H1 (cell line): ENCODE measurements around the gene HYAL1.

ENCODE experiments used
- CREB1 ChIP-seq: IDR thresholded peaks from 2 replicates; pipeline ENCODE4 v1.6.1; 2012; ENCODE audit warnings: inconsistent platforms
- CTCF ChIP-seq, 3 experiments: IDR thresholded peaks; 1 replicate in 2 of 3; 2 replicates in 1 of 3; pipeline versions ENCODE4 v1.5.1 to v1.6.1; 2011; ENCODE audit warnings: low read length in 3 of 3, mild to moderate bottlenecking in 3 of 3, inconsistent platforms in 2 of 3, low read depth in 1 of 3, moderate library complexity in 1 of 3; ENCODE audit not compliant: insufficient read depth in 1 of 3; ENCODE audit errors: control extremely low read depth in 1 of 3
- NRF1 ChIP-seq: IDR thresholded peaks from 2 replicates; pipeline ENCODE4 v1.6.1; 2011; ENCODE audit warnings: mild to moderate bottlenecking, low read depth, low read length, improper control_type of control experiment
- SP2 ChIP-seq: IDR thresholded peaks from 2 replicates; pipeline ENCODE4 v1.6.1; 2012; ENCODE audit warnings: mild to moderate bottlenecking, low read length, inconsistent platforms
- SRF ChIP-seq: IDR thresholded peaks from 2 replicates; pipeline ENCODE4 v1.6.1; 2011; ENCODE audit warnings: mild to moderate bottlenecking, low read depth, low read length, moderate library complexity
- TAF1 ChIP-seq: IDR thresholded peaks from 2 replicates; pipeline ENCODE4 v1.6.1; 2011; ENCODE audit warnings: mild to moderate bottlenecking, low read depth, low read length
- YY1 ChIP-seq: IDR thresholded peaks from 2 replicates; pipeline ENCODE4 v1.6.1; 2011; ENCODE audit warnings: low read depth, mild to moderate bottlenecking, low read length

DNA sequence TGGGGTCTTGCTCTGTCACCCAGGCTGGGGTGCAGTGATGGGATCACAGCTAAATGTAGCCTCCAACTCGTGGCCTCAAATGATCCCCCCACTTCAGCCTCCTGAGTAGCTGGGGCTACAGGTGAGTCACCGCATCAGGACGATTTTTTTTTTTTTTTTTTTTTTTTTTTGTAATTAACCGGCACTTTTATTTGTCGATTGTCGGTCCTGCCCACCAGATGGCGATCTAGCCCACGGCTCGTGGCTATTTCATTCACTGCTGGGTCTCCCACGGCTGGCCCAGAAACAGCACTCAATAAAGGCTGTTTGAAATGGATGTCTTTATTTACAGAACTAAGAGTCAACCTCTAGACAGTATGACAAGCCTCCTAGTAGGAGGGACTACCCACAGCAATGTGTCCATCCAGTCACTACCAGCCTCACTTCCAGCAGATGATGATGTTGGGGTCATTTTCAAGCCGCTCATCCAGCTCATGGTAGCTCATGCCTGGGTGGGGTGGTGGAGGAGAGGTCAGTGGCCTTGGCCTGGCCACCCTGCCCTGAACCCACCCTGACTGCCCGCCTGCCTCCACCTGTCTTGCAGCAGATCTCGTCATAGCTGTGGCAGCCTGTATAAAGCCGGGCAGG is 43.9 kb upstream of the HYAL1 start:
- 0 out of 2 replicates have a peak, but pooled peaks have one; percentile 36 for TF ChIP-seq CREB1
- no peak for TF ChIP-seq SP2
- peak in 2 of 3 experiments; percentile 47 to 69; a peak in 3 of 4 replicates for TF ChIP-seq CTCF (IDR thresholded peaks at IDR 0.05; ENCODE audit: control extremely low read depth in 1 of 3, insufficient read depth in 1 of 3, low read depth in 1 of 3, low read length in 3 of 3)
- no peak for TF ChIP-seq SRF
- TF ChIP-seq YY1 = no peak
- TF ChIP-seq NRF1 = no peak
- no peak for TF ChIP-seq TAF1
